H1 (cell line): ENCODE data around the gene SRGAP3. TPM values are rescaled to one million over a fixed set of nuclear protein-coding genes. Genes with fewer than 3 reads are reported as not detected.

Experiments
- ATF2 ChIP-seq: IDR thresholded peaks from 2 replicates; pipeline ENCODE4 v1.6.1; 2012; ENCODE audit warnings: low read length, inconsistent platforms
- CHD7 ChIP-seq: fragments of 300-600 bp; sonication (generic); IDR thresholded peaks from 2 replicates; pipeline ENCODE4 v1.7.1; 2012; ENCODE audit warnings: low read length, moderate library complexity, mild to moderate bottlenecking, inconsistent platforms; ENCODE audit not compliant: insufficient replicate concordance
- KDM4A ChIP-seq: IDR thresholded peaks from one replicate; pipeline ENCODE4 v1.7.1; 2012; ENCODE audit warnings: low read depth, mild to moderate bottlenecking, moderate library complexity, low read length, inconsistent platforms; ENCODE audit not compliant: severe bottlenecking
- RBBP5 ChIP-seq: IDR thresholded peaks from 2 replicates; pipeline ENCODE4 v1.7.1; 2012; ENCODE audit warnings: low read depth, mild to moderate bottlenecking, inconsistent platforms, low read length, moderate library complexity, borderline replicate concordance
- TAF7 ChIP-seq: optimal IDR thresholded peaks from 2 replicates; pipeline ENCODE3; 2011; ENCODE audit warnings: low read depth, mild to moderate bottlenecking, inconsistent platforms, low read length, moderate library complexity, borderline replicate concordance
- TCF12 ChIP-seq: IDR thresholded peaks from 2 replicates; pipeline ENCODE4 v1.6.1; 2011; ENCODE audit warnings: low read depth, mild to moderate bottlenecking, low read length
- TEAD4 ChIP-seq: IDR thresholded peaks from 2 replicates; pipeline ENCODE4 v1.6.1; 2012; ENCODE audit warnings: low read depth, low read length, inconsistent platforms, mixed read lengths
- USF2 ChIP-seq: IDR thresholded peaks from 2 replicates; pipeline ENCODE4 v1.6.1; 2011; ENCODE audit warnings: low read length, improper control_type of control experiment
- polyA plus RNA-seq, 7 experiments: library from polyadenylated mRNA; depleted of rRNA in 3 of 7; stranded (reverse) in 5 of 7; unstranded in 2 of 7; fragments of >200 nt in 5 of 7; fragments of 200-250 nt in 2 of 7; gene quantifications; 1 replicate in 5 of 7; 2 replicates in 1 of 7; 4 replicates in 1 of 7; pipeline versions ENCODE4 v1.2.1 to v1.2.3, GENCODE V29; 2011 to 2013; ENCODE audit warnings: missing spikeins in 2 of 7, mixed read lengths in 2 of 7
- total RNA-seq: library from RNA; stranded (reverse); fragmentation: NEBNext Ultra II Directional; extraction: Animal tissue kit (Norgen Biotek cat#: 25700); gene quantifications from 2 replicates; pipeline ENCODE4 v1.2.1, GENCODE V29; 2021

SRGAP3 gene
- total and polyA plus RNA-seq, 2 of the 8 experiments (the other 6 are each of a cell fraction or from before 2014, with no cell fraction given): 5.8 to 11.4 TPM

- TF ChIP-seq CHD7 (no peak), TEAD4 (no peak), TCF12 (no peak), KDM4A (no peak), RBBP5 (no peak), ATF2 (no peak), USF2 (no peak), TAF7 (no peak)
These were observed 141.7 kb downstream of the SRGAP3 start (continued) for GRCh38 chr3:9107738-9108137.
